Upper lobe of left lung (tissue), 6 donors: ENCODE data around the gene RFWD3. TPM values are rescaled to one million over a fixed set of nuclear protein-coding genes. Genes with fewer than 3 reads are reported as not detected.

Experiments used
- ATAC-seq, 2 donors: fragments of 200-7000 bp; cut with Tn5 transposase; one replicate each; pipeline ENCODE4 v1.9.1; 2022; ENCODE audit warnings: mild to moderate bottlenecking in 2 of 2, moderate library complexity in 2 of 2; ENCODE audit not compliant: low FRiP score in 2 of 2
- DNase-seq, 2 donors: peaks; one replicate each; pipeline ENCODE4 v3.0.0-alpha.2; 2019 to 2020
- H3K27ac ChIP-seq, 4 donors: fragments of 200-600 bp; sonication (generic); one replicate each; pipeline ENCODE4 v1.5.1; 2016 to 2019
- H3K27me3 ChIP-seq, 4 donors: fragments of 200-600 bp; sonication (generic); one replicate each; pipeline ENCODE4 v1.5.1; 2017 to 2019
- H3K36me3 ChIP-seq, 4 donors: fragments of 200-600 bp; sonication (generic); one replicate each; pipeline ENCODE4 v1.5.1; 2016 to 2019
- H3K4me1 ChIP-seq, 4 donors: fragments of 200-600 bp; sonication (generic); one replicate each; pipeline ENCODE4 v1.5.1; 2018 to 2019
- H3K4me3 ChIP-seq, 4 donors: fragments of 200-600 bp; sonication (generic); one replicate each; pipeline ENCODE4 v1.5.1; 2017 to 2019; ENCODE audit warnings: mild to moderate bottlenecking in 2 of 4, moderate library complexity in 1 of 4
- H3K9me3 ChIP-seq, 4 donors: fragments of 200-600 bp; sonication (generic); one replicate each; pipeline ENCODE4 v1.5.1; 2018 to 2019
- EP300 ChIP-seq, 4 donors: sonication (generic); formaldehyde crosslinking; IDR thresholded peaks; one replicate each; pipeline ENCODE4 v1.5.1; 2017; ENCODE audit warnings: antibody characterized with exemption in 4 of 4, control low read depth in 2 of 4
- POLR2A ChIP-seq, 4 donors: fragments of 450-650 bp; IDR thresholded peaks; one replicate each; pipeline ENCODE4 v1.5.1; 2016 to 2017; ENCODE audit warnings: antibody characterized with exemption in 4 of 4, mild to moderate bottlenecking in 2 of 4
- POLR2AphosphoS5 ChIP-seq, 2 donors: sonication (generic); formaldehyde crosslinking; IDR thresholded peaks; one replicate each; pipeline ENCODE4 v1.5.1; 2017; ENCODE audit warnings: antibody characterized with exemption in 2 of 2
- WGBS, 2 donors: methylation state at CpG; one replicate each; pipeline ENCODE4 v1.1.5; 2017 to 2018; 5-methylcytosine and 5-hydroxymethylcytosine counted together
- total RNA-seq, 6 donors: library from RNA; depleted of rRNA in 4 of 6; stranded (reverse); fragments of >200 nt in 4 of 6; gene quantifications; one replicate each; pipeline versions ENCODE4 v1.1.0 to v1.2.1, GENCODE V29; 2016 to 2021
- TF ChIP-seq, protein P1 (sequence below), 6 experiments: fragments of 450-650 bp in 4 of 6; fragments of 200-600 bp in 2 of 6; sonication (generic) in 2 of 6; IDR thresholded peaks; one replicate each; pipeline ENCODE4 v1.5.1; 2016 to 2019; ENCODE audit warnings: antibody characterized with exemption in 6 of 6
- donor health status: DM: no; HTN: no; CAD: no; lungs with moderate emphysema.
- donor health status: DM: no; HTN: yes; CAD: no; lungs with severe emphysema.

The RFWD3 gene
- total RNA-seq, 6 donors from 2014 or later = 6.0 to 28.6 (median 20.0) TPM

- Histone ChIP-seq H3K27ac (no peak overlapping the region), H3K36me3 (no peaks in the 10 kb centered on the region), H3K9me3 (no peaks in the 10 kb centered on the region), H3K27me3 (no peaks in the 10 kb centered on the region), H3K4me1 (no peaks in the 10 kb centered on the region), H3K4me3 (no peak overlapping the region)
- DNase-seq (no peak), ATAC-seq (no peak)
- 84 to 95% methylated on average over 11 of the region's 12 CpGs for WGBS, 2 donors
- TF ChIP-seq EP300 (IDR thresholded peaks at IDR 0.05) (no peak), POLR2AphosphoS5 (IDR thresholded peaks at IDR 0.05) (no peak), POLR2A (IDR thresholded peaks at IDR 0.05) (no peak)
- TF ChIP-seq, protein P1, sequence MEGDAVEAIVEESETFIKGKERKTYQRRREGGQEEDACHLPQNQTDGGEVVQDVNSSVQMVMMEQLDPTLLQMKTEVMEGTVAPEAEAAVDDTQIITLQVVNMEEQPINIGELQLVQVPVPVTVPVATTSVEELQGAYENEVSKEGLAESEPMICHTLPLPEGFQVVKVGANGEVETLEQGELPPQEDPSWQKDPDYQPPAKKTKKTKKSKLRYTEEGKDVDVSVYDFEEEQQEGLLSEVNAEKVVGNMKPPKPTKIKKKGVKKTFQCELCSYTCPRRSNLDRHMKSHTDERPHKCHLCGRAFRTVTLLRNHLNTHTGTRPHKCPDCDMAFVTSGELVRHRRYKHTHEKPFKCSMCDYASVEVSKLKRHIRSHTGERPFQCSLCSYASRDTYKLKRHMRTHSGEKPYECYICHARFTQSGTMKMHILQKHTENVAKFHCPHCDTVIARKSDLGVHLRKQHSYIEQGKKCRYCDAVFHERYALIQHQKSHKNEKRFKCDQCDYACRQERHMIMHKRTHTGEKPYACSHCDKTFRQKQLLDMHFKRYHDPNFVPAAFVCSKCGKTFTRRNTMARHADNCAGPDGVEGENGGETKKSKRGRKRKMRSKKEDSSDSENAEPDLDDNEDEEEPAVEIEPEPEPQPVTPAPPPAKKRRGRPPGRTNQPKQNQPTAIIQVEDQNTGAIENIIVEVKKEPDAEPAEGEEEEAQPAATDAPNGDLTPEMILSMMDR (IDR thresholded peaks at IDR 0.05) = no peak
Measured at GRCh38 chr16:74711938-74712337, 45.3 kb upstream of the RFWD3 start.

DNA sequence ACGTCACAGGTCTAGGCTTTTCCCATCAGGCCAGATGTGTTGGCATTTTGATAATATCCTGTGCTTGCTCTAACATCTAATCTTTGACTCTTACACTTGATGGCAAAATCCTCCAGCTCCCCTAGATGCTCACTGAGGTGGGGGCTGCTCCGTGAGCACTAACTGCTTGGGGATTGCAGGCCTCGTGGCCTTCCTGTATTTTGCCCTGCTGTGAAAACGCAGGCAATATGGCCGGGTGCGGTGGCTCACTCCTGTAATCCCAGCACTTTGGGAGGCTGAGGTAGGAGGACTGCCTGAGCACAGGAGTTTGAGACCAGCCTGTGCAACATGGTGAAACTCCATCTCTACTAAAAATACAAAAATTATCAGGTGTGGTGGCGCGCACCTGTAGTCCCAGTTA lies 43.7 kb upstream of the RFWD3 start:
- DNase-seq = no peak

DNA sequence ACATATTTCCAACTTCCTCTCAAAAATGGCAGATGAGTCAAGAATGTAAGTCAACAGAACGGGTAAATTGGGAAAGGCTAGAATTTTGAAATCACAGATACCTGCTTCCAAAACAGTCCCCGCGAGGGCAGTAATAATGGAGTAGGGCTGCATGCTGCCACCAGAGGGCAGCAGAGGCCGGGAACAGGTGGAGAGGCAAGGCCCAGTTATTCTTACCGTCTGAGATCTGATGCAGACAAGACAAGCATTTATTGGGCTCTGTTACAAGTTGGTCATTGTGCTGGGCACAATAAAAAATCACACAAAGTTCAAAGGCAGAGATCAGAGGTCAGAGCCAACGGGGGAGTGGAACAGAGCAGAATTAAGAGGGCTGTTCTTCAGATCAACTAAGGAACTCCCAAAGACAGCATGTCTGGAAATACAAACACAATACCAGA lies 42.8 kb upstream of the RFWD3 start:
- no peak overlapping the region for H3K4me3 ChIP-seq
- H3K27ac ChIP-seq = no peak overlapping the region
- 0 to 1% methylated on average over 6 of the region's 6 CpGs for WGBS, 2 donors
- TF ChIP-seq, protein P1 (IDR thresholded peaks at IDR 0.05) = peak; percentile 85 to 94 (median 90)
- TF ChIP-seq EP300 (IDR thresholded peaks at IDR 0.05) = no peak
- no peaks in the 10 kb centered on the region for H3K4me1 ChIP-seq
- peak; percentile 88 to 94 for ATAC-seq
- DNase-seq = peak in 1 of 2 donors; percentile 86
- H3K36me3 ChIP-seq = no peaks in the 10 kb centered on the region
- H3K9me3 ChIP-seq = no peaks in the 10 kb centered on the region
- no peaks in the 10 kb centered on the region for H3K27me3 ChIP-seq

More for the DNA sequence above, 43.7 kb upstream of the RFWD3 start:
- ATAC-seq = no peak
- Histone ChIP-seq H3K36me3 (no peaks in the 10 kb centered on the region), H3K4me1 (no peaks in the 10 kb centered on the region), H3K27ac (no peak overlapping the region), H3K4me3 (no peak overlapping the region), H3K9me3 (no peaks in the 10 kb centered on the region), H3K27me3 (no peaks in the 10 kb centered on the region)
- TF ChIP-seq, protein P1 (IDR thresholded peaks at IDR 0.05) = no peak
- no peak for TF ChIP-seq POLR2A (IDR thresholded peaks at IDR 0.05)
- no peak for TF ChIP-seq POLR2AphosphoS5 (IDR thresholded peaks at IDR 0.05)
- TF ChIP-seq EP300 (IDR thresholded peaks at IDR 0.05) = no peak
- WGBS, 2 donors = 96 to 97% methylated on average over 8 of the region's 8 CpGs

- Histone ChIP-seq H3K4me1 (peaks cover 24 to 41% (median 36%) of the 10 kb centered on the region in 4 donors), H3K4me3 (peak within 1 kb of the TSS; percentile 64 to 96 (median 80)), H3K36me3 (peaks cover 0 to under 1% (median 0%) of the 10 kb centered on the region in 4 donors), H3K9me3 (no peaks in the 10 kb centered on the region), H3K27ac (peak within 1 kb of the TSS; percentile 86 to 97 (median 96)), H3K27me3 (no peaks in the 10 kb centered on the region)
- WGBS, 2 donors = 0 to 9% methylated on average over 13 to 35 of the region's 35 CpGs
- TF ChIP-seq POLR2A (IDR thresholded peaks at IDR 0.05) = peak in 3 of 4 donors; percentile 40 to 74 (median 48)
- TF ChIP-seq, protein P1 (IDR thresholded peaks at IDR 0.05) = peak in 4 of 6 experiments; percentile 2 to 34 (median 14)
- TF ChIP-seq POLR2AphosphoS5 (IDR thresholded peaks at IDR 0.05) = peak; percentile 57 to 68
- peak in 2 of 4 donors; percentile 12 to 60 for TF ChIP-seq EP300 (IDR thresholded peaks at IDR 0.05)
- DNase-seq = peak; percentile 85 to 88
- peak; percentile 85 to 89 for ATAC-seq
Measured at GRCh38 chr16:74700438-74701225, 34.0 kb upstream of the RFWD3 start, which contains the start of gene MLKL. Gene MLKL (minus strand): TSS chr16:74700862. CDS start chr16:74695757, 5,105 bp downstream.
